GM18508 (cell line): ENCODE measurements around the gene FASN.

Experiments
- ATAC-seq: cut with Tn5 transposase; IDR thresholded peaks from one replicate; pipeline ENCODE4 v1.9.1; 2021; ENCODE audit warnings: moderate number of reproducible peaks; ENCODE audit not compliant: insufficient read depth, unreplicated experiment

Gene FASN

DNA sequence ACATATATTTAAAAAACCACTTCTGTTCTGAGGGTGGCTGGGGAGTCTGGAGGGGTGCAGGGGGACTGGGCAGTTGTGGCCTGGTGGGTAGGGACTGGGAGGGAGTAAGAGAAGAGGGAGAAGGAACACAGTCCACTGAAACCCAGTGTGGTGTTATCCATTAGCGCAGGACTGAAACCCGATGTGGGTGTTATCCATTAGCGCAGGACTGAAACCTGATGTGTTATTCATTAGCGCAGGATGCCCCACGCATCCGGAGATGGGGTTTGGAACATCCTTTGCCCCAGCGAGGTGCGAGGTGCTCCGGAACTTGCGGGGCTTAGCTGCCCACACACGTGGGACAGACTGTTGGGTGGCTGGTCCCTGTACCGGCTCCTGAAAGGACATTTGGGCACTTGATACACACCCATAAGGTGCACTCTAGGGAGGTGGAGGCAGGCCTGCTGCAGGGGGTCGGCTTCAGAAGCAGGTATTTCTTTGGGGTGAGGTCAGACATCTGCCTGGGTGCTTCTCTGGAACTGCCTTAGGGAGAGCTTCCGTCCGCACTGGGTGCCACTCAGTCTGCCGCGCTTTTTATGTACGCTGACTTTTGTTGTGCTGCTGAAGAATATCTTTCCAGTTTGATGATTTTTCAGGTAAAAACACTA, 20.3 kb upstream of the FASN start:
- no peak for ATAC-seq

GRCh38 chr17:82117139-82118090, 19.4 kb upstream of the FASN start:
- ATAC-seq = no peak

DNA sequence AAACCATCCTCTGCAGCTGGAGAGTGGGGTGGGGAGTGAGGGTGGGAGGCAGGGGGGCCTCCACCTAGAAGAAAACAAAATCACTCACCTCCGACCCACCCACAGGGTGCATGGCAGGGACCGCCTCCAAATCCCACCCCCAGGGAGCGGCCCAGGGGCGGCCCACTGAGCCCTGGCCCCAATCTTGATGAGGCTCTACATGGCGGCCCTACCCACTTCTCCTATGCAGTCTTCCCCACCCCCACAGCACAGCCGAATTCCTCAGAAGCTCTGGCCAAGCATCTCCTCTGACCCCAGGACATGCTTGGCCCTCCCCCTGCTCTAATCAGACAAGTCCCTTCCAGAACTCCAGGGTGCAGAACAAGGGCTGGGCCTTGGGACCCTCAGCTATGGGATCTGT, 18.2 kb upstream of the FASN start:
- no peak for ATAC-seq

- no peak for ATAC-seq
Measured at GRCh38 chr17:82114872-82115271, 16.8 kb upstream of the FASN start.

GRCh38 chr17:82114447-82114846, 16.4 kb upstream of the FASN start:
- ATAC-seq = no peak

GRCh38 chr17:82113941-82114340, 15.9 kb upstream of the FASN start:
- ATAC-seq = no peak

DNA sequence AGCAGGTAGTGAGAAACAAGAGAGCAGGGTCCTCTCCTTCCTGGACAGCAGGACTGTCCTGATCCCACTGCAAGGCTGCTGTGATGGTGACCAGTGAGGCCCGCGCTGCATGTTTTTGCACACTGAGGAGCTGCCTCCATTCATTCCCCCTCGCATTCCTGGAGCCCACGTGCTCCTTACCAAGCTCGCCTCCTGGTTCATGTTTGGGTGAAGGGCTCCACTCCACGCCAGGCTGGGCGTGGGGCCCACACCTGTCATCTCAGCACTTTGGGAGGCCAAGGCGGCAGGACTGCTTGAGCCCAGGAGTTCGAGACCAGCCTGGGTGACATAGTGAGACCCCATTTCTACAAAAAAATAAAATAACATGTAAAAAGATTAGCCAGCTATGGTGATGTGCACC, 15.4 kb upstream of the FASN start:
- ATAC-seq = no peak

- no peak for ATAC-seq
Measured at GRCh38 chr17:82112914-82113311, 14.9 kb upstream of the FASN start.

- no peak for ATAC-seq
Measured at GRCh38 chr17:82112181-82112913, 14.3 kb upstream of the FASN start.

GRCh38 chr17:82110298-82110697, 12.3 kb upstream of the FASN start:
- no peak for ATAC-seq

- ATAC-seq = no peak
Measured at GRCh38 chr17:82108961-82109475, 11.0 kb upstream of the FASN start.

DNA sequence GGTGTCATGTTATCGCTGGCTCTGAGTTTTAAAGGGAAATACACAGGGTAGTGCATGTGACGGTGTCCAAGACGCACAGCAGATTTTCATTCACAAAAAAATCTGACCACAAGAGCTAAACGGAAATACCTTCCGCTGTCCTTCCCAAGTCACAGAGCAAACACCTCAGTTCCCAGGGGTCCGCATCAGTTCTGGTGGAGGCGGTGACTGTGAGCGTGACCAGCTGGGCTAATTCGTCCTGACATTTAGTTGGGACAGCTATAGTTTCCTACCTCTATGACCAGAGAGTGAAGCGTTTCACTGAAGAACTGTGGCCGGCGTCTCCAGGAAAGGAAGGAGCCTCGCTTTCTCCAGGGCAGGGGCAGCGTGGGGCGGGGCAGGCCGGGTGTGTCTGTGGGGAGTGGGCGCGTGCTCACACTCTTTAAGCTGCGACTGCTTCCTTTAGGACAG, 10.5 kb upstream of the FASN start:
- ATAC-seq = no peak

GRCh38 chr17:82108038-82108437, 10.0 kb upstream of the FASN start:
- no peak for ATAC-seq

- ATAC-seq = no peak
Measured at GRCh38 chr17:82107341-82107860, 9.4 kb upstream of the FASN start.

DNA sequence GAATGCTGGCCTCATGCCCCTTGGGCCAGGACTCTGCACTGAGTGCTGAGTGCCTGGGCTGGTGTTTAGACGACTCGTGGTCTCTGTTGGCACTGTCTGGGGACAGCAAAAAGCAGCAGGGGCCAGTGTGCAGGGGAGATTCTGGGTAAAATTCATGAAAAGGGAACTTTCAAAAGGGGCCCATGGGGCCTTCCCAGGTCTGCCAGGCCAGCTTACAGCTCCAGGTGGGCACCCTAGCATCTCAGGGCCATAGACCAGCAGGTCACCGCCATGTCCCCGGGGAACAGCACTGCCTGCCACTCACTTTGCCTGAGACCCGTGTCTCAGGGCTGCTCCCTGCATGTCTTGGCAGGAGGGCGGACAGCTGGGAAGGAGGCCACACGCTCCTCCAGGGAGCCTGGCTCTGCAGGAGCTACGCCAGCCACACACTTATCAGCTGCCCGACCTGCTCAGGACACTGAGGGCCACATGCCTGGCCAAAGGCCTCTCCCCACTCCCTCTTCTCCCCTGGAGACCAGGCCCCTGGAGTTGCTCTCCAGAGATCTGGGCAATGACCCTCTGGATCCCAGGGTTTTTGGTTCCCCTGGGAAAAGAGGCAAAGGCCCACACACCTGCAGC, 8.8 kb upstream of the FASN start:
- ATAC-seq = no peak

DNA sequence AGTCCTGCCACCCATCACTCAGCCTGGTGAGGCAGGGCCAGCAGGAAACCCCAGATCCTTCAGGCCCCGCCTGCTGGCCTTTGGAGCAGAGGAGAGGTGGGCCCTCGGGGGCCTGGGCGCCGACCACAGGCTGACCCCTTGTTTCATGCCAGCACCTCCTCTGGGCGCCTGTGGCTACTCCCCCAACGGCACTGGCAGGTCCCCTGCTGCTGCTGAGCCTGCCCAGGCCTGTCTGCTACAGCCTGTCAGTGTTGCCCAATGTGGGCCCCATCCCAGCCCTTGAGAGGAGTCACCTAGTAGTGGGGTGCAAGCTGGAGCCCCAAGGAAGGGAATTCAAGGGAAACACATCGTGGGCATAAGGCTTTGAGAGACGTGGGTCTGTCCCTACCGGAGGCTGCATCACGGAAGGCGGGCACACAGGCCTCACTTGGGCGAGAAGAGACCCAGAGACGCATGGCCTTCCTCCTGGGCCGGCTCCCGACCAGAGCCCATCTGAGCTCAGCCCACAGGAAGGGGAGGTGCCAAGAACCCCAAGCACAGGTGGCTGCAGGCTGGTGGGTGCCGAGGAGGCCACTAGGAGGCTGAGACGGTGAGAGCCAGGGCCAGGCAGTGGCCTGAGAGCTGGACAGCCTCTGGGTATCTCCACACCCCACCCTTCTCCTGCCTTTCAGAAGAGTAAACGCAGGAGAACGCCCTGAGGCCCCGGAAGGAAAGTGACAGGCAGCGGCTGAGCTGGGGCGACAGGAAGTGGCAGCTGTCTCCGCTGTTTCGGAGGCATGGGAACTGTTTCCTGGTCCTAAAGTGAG, 8.0 kb upstream of the FASN start:
- peak; percentile 60 for ATAC-seq

DNA sequence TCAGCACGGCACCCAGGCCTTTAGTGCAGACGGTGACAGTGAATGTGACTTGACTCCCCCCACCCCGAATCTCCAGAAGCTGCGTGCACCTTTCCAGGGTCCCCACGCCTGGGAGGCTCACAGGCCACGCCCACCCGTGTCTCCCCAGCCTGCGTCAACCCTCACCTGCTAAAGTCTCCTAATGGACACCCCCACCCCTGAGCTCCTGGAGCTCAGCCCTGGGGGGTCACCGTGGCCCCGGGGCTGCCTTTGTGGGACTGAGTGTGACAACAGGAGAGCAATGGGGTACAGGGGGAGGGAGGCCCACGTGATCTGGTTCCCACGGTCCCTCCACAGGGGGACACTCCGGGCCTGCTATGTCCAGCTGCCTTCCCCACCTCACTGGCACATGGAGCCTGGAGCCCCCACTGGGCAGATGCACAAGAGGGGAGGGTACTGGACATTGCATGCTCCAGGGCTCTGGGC, 7.4 kb upstream of the FASN start:
- ATAC-seq = no peak

DNA sequence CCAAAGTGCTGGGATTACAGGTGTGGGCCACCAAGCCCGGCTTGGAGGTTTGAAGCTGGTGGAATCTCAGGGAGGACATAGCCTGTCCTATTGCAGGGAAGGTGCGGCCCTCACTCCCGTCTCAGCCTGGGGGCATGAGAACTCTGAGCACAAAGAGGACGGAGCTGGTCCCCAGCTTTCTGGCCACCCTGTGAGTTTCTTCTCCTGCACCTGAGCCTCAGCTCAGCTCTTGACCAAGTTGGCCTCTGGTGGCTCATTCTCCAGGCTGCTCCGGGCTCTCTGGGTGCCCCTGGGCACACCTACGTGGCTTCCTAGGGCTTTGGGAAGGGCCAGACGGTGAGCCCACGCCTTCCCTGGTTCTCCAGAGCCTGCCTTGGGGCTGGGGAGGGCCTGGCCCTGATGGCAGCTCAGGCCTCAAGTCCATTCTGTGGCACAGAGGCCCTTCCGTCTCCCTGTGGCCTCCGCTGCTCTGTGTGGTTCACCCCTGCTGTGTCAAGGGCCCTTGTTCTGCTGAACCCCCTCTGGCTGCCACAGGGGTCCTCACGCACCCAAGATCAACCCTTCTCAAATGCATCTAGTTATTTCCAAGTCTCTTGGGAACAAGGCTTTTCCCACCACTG, 6.9 kb upstream of the FASN start:
- ATAC-seq = no peak
